Chondrocyte (in vitro differentiated cells): Measurements from ENCODE around the gene TMEM135. TPM values are rescaled to one million over a fixed set of nuclear protein-coding genes. Genes with fewer than 3 reads are reported as not detected.

Experiments
- DNase-seq: peaks from one replicate; pipeline ENCODE4 v3.0.0; 2021; ENCODE audit warnings: mixed read lengths, low spot score
- H3K27ac Mint-ChIP-seq: one replicate; pipeline ENCODE4 v1.8.0; 2021; ENCODE audit warnings: mild to moderate bottlenecking, moderate library complexity, mixed read lengths; ENCODE audit not compliant: unreplicated experiment
- H3K27me3 Mint-ChIP-seq: 2 replicates; pipeline ENCODE4 v1.8.0; 2021; ENCODE audit warnings: low read depth, mixed read lengths
- H3K36me3 Mint-ChIP-seq: 2 replicates; pipeline ENCODE4 v1.8.0; 2021; ENCODE audit warnings: low read depth, mixed read lengths
- H3K4me1 Mint-ChIP-seq: 2 replicates; pipeline ENCODE4 v1.8.0; 2021; ENCODE audit warnings: low read depth, mild to moderate bottlenecking, mixed read lengths
- H3K4me3 Mint-ChIP-seq: one replicate; pipeline ENCODE4 v1.8.0; 2021; ENCODE audit warnings: mild to moderate bottlenecking, moderate library complexity, mixed read lengths; ENCODE audit not compliant: unreplicated experiment
- H3K9me3 Mint-ChIP-seq: 2 replicates; pipeline ENCODE4 v1.8.0; 2021; ENCODE audit warnings: low read depth, mixed read lengths
- CTCF ChIP-seq: fragments of 200-600 bp; sonication (generic); IDR thresholded peaks from 2 replicates; pipeline ENCODE4 v1.5.0; 2021; ENCODE audit warnings: antibody characterized with exemption, mild to moderate bottlenecking, moderate library complexity
- total RNA-seq: library from RNA; stranded (reverse); gene quantifications from 3 replicates; pipeline ENCODE4 v1.2.1, GENCODE V29; 2021

TMEM135 gene
- total RNA-seq, 1 donor from 2014 or later: 13.3 TPM

GRCh38 chr11:87322568-87322967 is 284.8 kb downstream of the TMEM135 start:
- Mint-ChIP-seq H3K4me3 (no peak overlapping the region), H3K27ac (no peak overlapping the region), H3K9me3 (no peaks in the 10 kb centered on the region), H3K4me1 (peaks cover 8% of the 10 kb centered on the region), H3K27me3 (no peaks in the 10 kb centered on the region), H3K36me3 (peaks cover 8% of the 10 kb centered on the region)
- TF ChIP-seq CTCF: no peak
- no peak for DNase-seq

- H3K4me1 Mint-ChIP-seq: peaks cover 8% of the 10 kb centered on the region
- no peak overlapping the region for H3K4me3 Mint-ChIP-seq
- no peaks in the 10 kb centered on the region for H3K9me3 Mint-ChIP-seq
- no peak overlapping the region for H3K27ac Mint-ChIP-seq
- peaks cover 8% of the 10 kb centered on the region for H3K36me3 Mint-ChIP-seq
- no peak for DNase-seq
- no peak for TF ChIP-seq CTCF
- no peaks in the 10 kb centered on the region for H3K27me3 Mint-ChIP-seq
Observed at GRCh38 chr11:87323899-87324298, 286.2 kb downstream of the TMEM135 start.

GRCh38 chr11:87324817-87325489 is 287.2 kb downstream of the TMEM135 start:
- Mint-ChIP-seq H3K27ac (peak overlapping the region; percentile 53), H3K9me3 (no peaks in the 10 kb centered on the region), H3K27me3 (no peaks in the 10 kb centered on the region), H3K4me1 (peaks cover 8% of the 10 kb centered on the region), H3K36me3 (peaks cover 8% of the 10 kb centered on the region), H3K4me3 (no peak overlapping the region)
- no peak for TF ChIP-seq CTCF
- DNase-seq: no peak

GRCh38 chr11:87325490-87325872 is 287.7 kb downstream of the TMEM135 start:
- Mint-ChIP-seq H3K9me3 (no peaks in the 10 kb centered on the region), H3K27me3 (no peaks in the 10 kb centered on the region), H3K27ac (no peak overlapping the region), H3K4me3 (no peak overlapping the region), H3K36me3 (peaks cover 8% of the 10 kb centered on the region), H3K4me1 (peaks cover 8% of the 10 kb centered on the region)
- TF ChIP-seq CTCF: no peak
- no peak for DNase-seq

- H3K27ac Mint-ChIP-seq: no peak overlapping the region
- H3K4me3 Mint-ChIP-seq: no peak overlapping the region
- no peaks in the 10 kb centered on the region for H3K27me3 Mint-ChIP-seq
- peaks cover 8% of the 10 kb centered on the region for H3K36me3 Mint-ChIP-seq
- no peaks in the 10 kb centered on the region for H3K9me3 Mint-ChIP-seq
- DNase-seq: no peak
- peaks cover 8% of the 10 kb centered on the region for H3K4me1 Mint-ChIP-seq
- TF ChIP-seq CTCF: no peak
Observed at GRCh38 chr11:87326594-87326993, 288.9 kb downstream of the TMEM135 start.
